Small intestine (tissue), 7 donors: Measurements from ENCODE around the gene PRR18. TPM values are rescaled to one million over a fixed set of nuclear protein-coding genes. Genes with fewer than 3 reads are reported as not detected.
A peak's percentile ranks its signal among the peaks of the same experiment; 100 is the strongest.

Source experiments
- DNase-seq, 2 donors: peaks; one replicate each; pipeline versions ENCODE4 v3.0.0 to v3.0.0-alpha.2; 2013
- FAIRE-seq: peaks from 2 replicates; lab custom pipeline; 2012; peaks lifted over from hg19 to GRCh38; lab: Jason Lieb, UNC
- H3K27ac ChIP-seq, 3 donors: one replicate each; pipeline ENCODE4 v1.5.1; 2013; ENCODE audit warnings: low read length in 2 of 3, mild to moderate bottlenecking in 2 of 3, control low read depth in 1 of 3, inconsistent platforms in 1 of 3, low read depth in 1 of 3, moderate library complexity in 1 of 3
- H3K27me3 ChIP-seq, 3 donors: one replicate each; pipeline ENCODE4 v1.6.1; 2013; ENCODE audit warnings: low read length in 3 of 3, inconsistent platforms in 1 of 3; ENCODE audit not compliant: control insufficient read depth in 3 of 3, insufficient read depth in 3 of 3
- H3K36me3 ChIP-seq, 3 donors: one replicate each; pipeline ENCODE4 v1.6.1; 2013; ENCODE audit warnings: low read length in 3 of 3, inconsistent platforms in 1 of 3, low read depth in 1 of 3, mild to moderate bottlenecking in 1 of 3, moderate library complexity in 1 of 3; ENCODE audit not compliant: control insufficient read depth in 3 of 3, insufficient read depth in 2 of 3
- H3K4me1 ChIP-seq, 3 donors: one replicate each; pipeline ENCODE4 v1.6.1; 2013; ENCODE audit warnings: low read length in 2 of 3, inconsistent platforms in 1 of 3, low read depth in 1 of 3, mild to moderate bottlenecking in 1 of 3, moderate library complexity in 1 of 3; ENCODE audit not compliant: control insufficient read depth in 3 of 3, insufficient read depth in 2 of 3
- H3K4me3 ChIP-seq, 3 donors: one replicate each; pipeline ENCODE4 v1.5.1; 2013; ENCODE audit warnings: low read length in 3 of 3, control low read depth in 1 of 3, inconsistent platforms in 1 of 3, low read depth in 1 of 3, mild to moderate bottlenecking in 1 of 3, moderate library complexity in 1 of 3
- H3K9me3 ChIP-seq, 2 donors: one replicate each; pipeline ENCODE4 v1.6.1; 2013; ENCODE audit warnings: low read depth in 1 of 2, low read length in 1 of 2; ENCODE audit not compliant: control insufficient read depth in 2 of 2, insufficient read depth in 1 of 2
- WGBS, 3 donors: extraction: QIAGEN DNeasy Blood & Tissue Kit; methylation state at CpG; one replicate each; pipeline ENCODE4 v1.1.7; 2013; 5-methylcytosine and 5-hydroxymethylcytosine counted together
- polyA plus RNA-seq, 4 donors: library from polyadenylated mRNA; stranded (reverse) in 3 of 4; unstranded in 1 of 4; fragments of 200-250 nt in 3 of 4; fragments of 120-200 nt in 1 of 4; gene quantifications; one replicate each; pipeline versions ENCODE4 v1.2.1 to v1.2.3, GENCODE V29; 2013
- donor health status: healthy with polysubstance abuse.
- donor health status: control.
- donor health status: control.
- donor health status: Bipolar disorder and iron deficiency.
- donor health status: healthy.

PRR18 gene
- polyA plus RNA-seq, 4 donors: 0.43 to 0.68 (median 0.45) TPM; not detected in 1

DNA sequence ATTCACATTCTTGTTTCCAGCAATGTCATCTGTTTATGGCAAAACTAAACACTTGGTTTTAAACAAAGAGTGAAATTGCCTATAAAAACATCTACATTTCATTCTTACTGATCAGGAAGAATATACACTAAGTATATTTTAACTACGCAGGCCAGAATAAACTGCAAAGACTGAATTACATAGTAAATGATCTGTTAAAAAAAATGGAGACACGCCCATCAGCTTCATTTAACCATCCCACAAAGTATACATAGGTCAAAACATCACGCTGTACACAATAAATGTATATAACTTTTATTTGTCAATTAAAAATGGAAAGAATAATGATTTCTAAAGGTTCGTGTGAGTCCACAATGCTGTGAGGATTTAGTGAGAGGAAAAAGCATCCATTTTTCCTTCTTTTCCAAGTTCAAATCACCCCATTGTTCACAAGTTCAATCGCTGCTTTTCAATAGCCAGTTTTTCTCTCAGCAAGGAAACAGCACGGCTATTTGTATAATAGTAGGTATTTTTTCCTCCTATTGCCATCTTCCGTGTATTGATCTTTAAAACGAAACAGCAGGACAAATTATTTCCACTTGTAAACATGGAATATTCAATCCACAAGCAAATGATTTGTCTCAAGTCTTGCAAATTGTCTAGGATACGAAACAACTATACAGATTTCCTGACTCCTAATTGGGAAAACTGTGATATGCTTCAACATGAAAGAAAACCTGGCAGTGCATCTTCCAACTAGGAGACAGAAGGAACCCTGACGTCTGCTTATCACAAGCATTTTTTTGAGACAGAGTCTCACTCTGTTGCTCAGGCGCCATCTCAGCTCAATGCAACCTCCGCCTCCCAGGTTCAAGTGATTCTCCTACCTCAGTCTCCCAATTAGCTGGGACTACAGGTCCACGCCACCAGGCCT is 23.6 kb upstream of the PRR18 start:
- 76 to 80% (median 79%) methylated on average over 13 of the region's 13 CpGs for WGBS, 3 donors
- Histone ChIP-seq H3K9me3 (no peaks in the 10 kb centered on the region), H3K4me1 (peaks cover 0 to 10% (median 3%) of the 10 kb centered on the region in 3 donors), H3K27me3 (no peaks in the 10 kb centered on the region), H3K36me3 (peaks cover 0 to 40% (median 3%) of the 10 kb centered on the region in 3 donors), H3K4me3 (no peak overlapping the region), H3K27ac (no peak overlapping the region)
- DNase-seq (no peak), FAIRE-seq (no peak)

DNA sequence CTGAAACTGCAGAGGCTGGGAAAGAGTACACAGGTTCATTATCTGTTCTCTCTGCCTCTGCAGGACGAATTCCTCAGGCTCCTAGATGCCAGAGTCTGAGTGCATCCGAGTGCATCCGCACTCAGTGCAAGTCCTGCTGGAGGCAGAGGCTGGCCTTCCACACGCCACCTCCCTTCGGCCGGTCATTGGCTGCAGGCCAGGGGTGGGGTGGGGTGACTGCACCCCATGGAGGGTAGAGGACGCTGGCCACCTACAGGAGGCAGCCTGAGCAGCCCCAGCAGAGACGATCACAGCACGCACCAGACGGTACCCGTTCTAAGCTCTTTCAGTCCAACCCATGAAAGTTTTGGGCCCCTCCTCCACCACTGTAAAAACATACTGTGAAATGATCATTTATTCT is 22.4 kb upstream of the PRR18 start:
- no peak overlapping the region for H3K27ac ChIP-seq
- 43 to 48% (median 44%) methylated on average over 11 of the region's 11 CpGs for WGBS, 3 donors
- H3K36me3 ChIP-seq: peaks cover 0 to 39% (median 3%) of the 10 kb centered on the region in 3 donors
- peak; percentile 60 for DNase-seq
- H3K4me1 ChIP-seq: peaks cover 0 to 10% (median 3%) of the 10 kb centered on the region in 3 donors
- H3K4me3 ChIP-seq: no peak overlapping the region
- FAIRE-seq: no peak
- H3K9me3 ChIP-seq: no peaks in the 10 kb centered on the region
- no peaks in the 10 kb centered on the region for H3K27me3 ChIP-seq

DNA sequence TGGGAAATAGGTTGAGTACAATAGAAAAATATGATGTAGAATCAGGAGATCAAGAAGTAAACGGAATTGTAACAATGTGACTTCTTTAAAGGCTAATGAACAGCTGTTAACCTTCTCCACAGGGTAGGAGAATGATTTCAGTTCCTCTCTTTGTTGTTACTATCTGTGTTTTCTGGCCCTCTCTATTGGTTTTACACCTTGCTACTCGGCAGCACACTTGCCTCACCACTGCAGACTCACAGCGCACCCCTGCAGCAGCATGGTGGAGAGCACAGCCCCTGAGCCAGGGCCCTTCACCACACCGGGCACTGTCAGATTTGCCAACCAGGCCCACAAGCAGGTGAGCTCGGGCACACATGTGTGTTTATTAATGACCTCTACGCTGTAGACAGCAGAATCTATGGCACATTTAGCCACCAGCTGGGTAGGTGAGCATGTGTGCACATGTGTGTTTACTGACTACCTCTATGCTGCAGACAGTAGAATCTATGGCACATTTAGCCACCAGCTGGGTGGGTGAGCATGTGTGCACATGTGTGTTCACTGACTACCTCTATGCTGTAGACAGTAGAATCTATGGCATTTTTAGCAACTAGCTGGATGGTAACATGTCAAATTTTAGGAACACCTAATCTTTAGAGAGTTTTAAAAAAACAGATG is 17.3 kb upstream of the PRR18 start:
- Histone ChIP-seq H3K27ac (no peak overlapping the region), H3K27me3 (no peaks in the 10 kb centered on the region), H3K9me3 (no peaks in the 10 kb centered on the region), H3K36me3 (peaks cover 0 to 40% (median 4%) of the 10 kb centered on the region in 3 donors), H3K4me1 (peaks cover 0 to under 1% (median under 1%) of the 10 kb centered on the region in 3 donors), H3K4me3 (no peak overlapping the region)
- FAIRE-seq (no peak), DNase-seq (no peak)
- 83 to 91% (median 89%) methylated on average over 6 of the region's 6 CpGs for WGBS, 3 donors

DNA sequence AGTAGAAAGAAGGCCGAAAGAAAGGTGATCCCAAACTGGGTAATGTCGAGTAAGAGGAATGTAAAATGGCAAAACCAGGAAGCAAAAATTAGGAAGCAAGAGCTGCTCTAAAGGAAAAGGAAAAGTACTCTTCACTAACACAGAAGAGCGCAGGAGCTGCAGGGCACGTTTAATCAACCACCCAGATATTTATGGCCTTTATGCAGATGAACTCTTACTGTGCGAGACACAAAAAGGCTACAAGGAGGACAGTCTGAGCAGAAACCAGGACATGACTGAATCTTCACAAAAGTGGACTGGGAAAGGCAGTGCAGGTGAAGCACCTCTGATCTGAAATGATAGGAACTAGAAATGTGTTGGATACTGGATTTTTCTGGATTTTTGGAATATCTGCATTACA is 15.2 kb upstream of the PRR18 start:
- Histone ChIP-seq H3K4me3 (no peak overlapping the region), H3K27ac (no peak overlapping the region), H3K27me3 (no peaks in the 10 kb centered on the region), H3K36me3 (peaks cover 0 to 46% (median 4%) of the 10 kb centered on the region in 3 donors), H3K9me3 (no peaks in the 10 kb centered on the region), H3K4me1 (no peaks in the 10 kb centered on the region)
- no peak for DNase-seq
- WGBS, 3 donors: 86 to 89% (median 88%) methylated on average over 5 of the region's 5 CpGs
- no peak for FAIRE-seq

DNA sequence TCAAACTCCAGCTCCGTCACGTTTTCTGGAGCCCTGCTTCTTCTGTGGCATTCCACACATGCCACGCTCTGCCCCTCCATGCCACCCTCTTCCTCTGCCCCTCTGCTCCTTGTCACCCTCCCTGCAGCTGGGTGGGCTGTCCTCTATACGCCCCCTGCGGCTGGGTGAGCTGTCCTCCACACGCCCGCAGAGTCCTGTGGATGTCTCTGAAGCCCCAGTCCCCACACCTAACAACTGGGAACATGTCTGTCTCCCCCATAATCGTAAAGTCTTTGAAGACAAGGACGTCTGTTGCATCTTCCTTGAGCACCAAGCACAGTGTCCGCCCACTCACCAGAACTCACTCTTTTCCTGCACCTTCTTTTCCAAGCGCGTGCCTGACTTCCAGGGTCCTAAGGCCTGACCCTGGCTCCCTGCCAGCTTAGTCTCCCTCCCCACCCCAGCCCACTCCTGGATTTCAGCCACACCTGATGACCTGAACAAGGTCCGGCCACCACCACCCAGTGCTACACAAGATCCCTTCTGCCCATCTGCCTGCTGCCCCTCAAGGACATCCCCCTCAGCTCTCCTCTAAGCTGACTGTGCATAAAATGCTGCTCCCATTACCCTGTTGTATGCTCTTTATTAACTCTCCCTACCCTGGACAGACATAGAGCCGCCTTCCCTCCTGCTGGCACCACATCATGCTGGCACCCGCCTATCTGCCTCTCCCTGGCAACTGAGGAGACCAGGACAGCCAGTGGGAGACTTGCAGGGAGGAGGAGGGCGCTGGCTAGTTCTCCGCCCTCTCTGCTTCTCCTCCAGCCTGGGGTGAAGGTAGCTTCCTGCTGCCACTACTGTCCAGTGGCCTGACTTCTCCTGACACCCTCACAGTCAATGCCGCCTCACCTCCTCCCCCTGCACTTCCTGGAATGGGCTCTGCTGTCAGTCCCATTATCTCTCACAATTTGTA is 10.7 kb upstream of the PRR18 start:
- Histone ChIP-seq H3K4me1 (peaks cover 0 to 4% (median 0%) of the 10 kb centered on the region in 3 donors), H3K27ac (no peak overlapping the region), H3K9me3 (no peaks in the 10 kb centered on the region), H3K4me3 (no peak overlapping the region), H3K36me3 (peaks cover 0 to 31% (median 0%) of the 10 kb centered on the region in 3 donors), H3K27me3 (no peaks in the 10 kb centered on the region)
- DNase-seq (no peak), FAIRE-seq (no peak)
- 83 to 88% (median 86%) methylated on average over 18 of the region's 18 CpGs for WGBS, 3 donors

DNA sequence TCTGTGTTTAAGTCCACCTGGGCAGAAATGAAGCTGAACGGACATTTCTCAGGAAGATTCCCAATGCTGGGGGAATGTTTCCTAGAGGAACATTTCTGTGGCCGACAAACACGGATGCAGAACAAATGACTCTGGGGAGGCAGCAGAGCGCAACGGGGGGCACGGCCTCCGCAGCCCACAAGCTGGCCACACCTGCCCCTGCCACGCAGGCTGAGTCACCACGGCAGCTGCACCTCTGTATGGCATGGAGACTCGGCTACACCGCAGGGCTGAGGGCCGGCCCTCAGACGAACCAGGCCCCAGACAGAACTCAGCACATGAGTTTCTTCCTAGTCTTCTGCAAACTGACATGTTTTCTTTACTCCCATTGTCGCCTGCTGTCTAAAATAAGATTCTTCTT is 10.0 kb upstream of the PRR18 start:
- DNase-seq: no peak
- Histone ChIP-seq H3K27ac (no peak overlapping the region), H3K4me3 (no peak overlapping the region), H3K9me3 (no peaks in the 10 kb centered on the region), H3K27me3 (no peaks in the 10 kb centered on the region), H3K36me3 (peaks cover 0 to 29% (median 0%) of the 10 kb centered on the region in 3 donors), H3K4me1 (peaks cover 0 to 9% (median 0%) of the 10 kb centered on the region in 3 donors)
- no peak for FAIRE-seq
- 77 to 84% (median 79%) methylated on average over 14 of the region's 14 CpGs for WGBS, 3 donors

DNA sequence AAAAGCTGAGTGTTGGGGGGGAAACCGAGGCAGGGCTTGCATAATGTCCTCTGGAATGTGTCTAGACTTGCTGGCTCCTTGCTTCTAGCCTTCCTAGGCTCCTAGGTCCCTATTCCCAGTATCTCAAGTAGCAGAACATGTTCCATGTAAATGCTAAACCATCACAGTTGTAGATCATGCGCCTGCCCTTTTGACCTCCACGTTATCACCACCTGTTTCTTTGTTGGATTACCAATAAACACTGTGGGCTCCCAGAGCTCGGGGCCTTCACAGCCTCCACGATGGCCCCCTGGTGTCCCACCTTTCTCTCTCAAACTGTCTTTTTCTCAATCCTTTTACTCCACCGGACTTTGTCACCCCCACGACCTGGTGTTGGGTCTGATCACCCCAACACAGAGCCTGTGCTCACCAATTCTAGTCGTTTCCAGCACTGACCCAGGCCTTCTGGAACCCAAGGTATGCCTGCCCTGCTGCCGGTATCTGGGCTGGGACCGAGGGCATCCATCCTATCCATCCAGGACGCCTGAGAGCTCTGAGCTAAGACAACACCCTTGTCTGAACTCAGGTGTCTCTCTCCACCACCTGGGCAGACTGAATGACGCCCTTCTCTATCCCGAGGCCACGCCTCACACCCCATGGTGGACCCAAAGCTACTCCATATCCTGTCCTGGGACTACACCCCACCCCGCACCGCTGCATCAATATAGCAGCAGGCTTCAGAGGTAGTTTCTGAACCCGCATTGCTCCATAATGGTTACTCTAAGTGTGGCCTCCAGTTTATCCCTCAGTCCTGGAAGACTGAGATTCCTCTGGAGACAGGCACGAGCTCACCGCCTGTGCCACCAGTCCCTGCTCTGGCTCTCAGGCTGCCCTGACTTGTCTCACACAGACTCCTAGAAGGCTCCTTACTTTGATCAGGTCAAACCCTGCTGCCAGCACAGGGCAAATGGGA is 9.3 kb upstream of the PRR18 start:
- no peak for FAIRE-seq

More for the DNA sequence above, 9.3 kb upstream of the PRR18 start:
- H3K4me3 ChIP-seq: no peak overlapping the region
- no peaks in the 10 kb centered on the region for H3K9me3 ChIP-seq
- peaks cover 0 to 29% (median 0%) of the 10 kb centered on the region in 3 donors for H3K36me3 ChIP-seq
- no peak for DNase-seq
- H3K27me3 ChIP-seq: no peaks in the 10 kb centered on the region
- H3K4me1 ChIP-seq: peaks cover 0 to 9% (median 0%) of the 10 kb centered on the region in 3 donors
- no peak overlapping the region for H3K27ac ChIP-seq
- 70 to 83% (median 75%) methylated on average over 19 of the region's 19 CpGs for WGBS, 3 donors
